Pancreas (tissue), 10 donors: ENCODE data around the gene CEACAM4. TPM values are rescaled to one million over a fixed set of nuclear protein-coding genes. Genes with fewer than 3 reads are reported as not detected.

Experiments
- ATAC-seq, 4 donors: fragments of 200-7000 bp; cut with Tn5 transposase; one replicate each; pipeline versions ENCODE4 v1.8.0 to v1.9.1; 2020; ENCODE audit warnings: mild to moderate bottlenecking in 4 of 4, moderate library complexity in 4 of 4
- DNase-seq, 6 donors: peaks; one replicate each; pipeline ENCODE4 v3.0.0-alpha.2; 2020
- FAIRE-seq: peaks from 2 replicates; lab custom pipeline; 2012; peaks lifted over from hg19 to GRCh38; lab: Jason Lieb, UNC
- H3K27ac ChIP-seq, 4 donors: fragments of 200-600 bp; sonication (generic); 1 replicate in 3 of 4; 2 replicates in 1 of 4; pipeline versions ENCODE4 v1.5.0 to v1.8.0; 2020
- H3K27me3 ChIP-seq, 4 donors: fragments of 200-600 bp; one replicate each; pipeline ENCODE4 v1.8.0; 2021
- H3K36me3 ChIP-seq, 3 donors: fragments of 200-600 bp; sonication (generic) in 1 of 3; one replicate each; pipeline versions ENCODE4 v1.5.0 to v1.8.0; 2020 to 2021
- H3K4me1 ChIP-seq, 3 donors: fragments of 200-600 bp; one replicate each; pipeline ENCODE4 v1.8.0; 2021
- H3K4me3 ChIP-seq, 4 donors: fragments of 200-600 bp; sonication (generic) in 2 of 4; one replicate each; pipeline versions ENCODE4 v1.5.0 to v1.8.0; 2020 to 2021
- H3K9me3 ChIP-seq, 4 donors: fragments of 200-600 bp; one replicate each; pipeline ENCODE4 v1.8.0; 2021
- CTCF ChIP-seq, 4 donors: fragments of 200-600 bp; sonication (generic) in 3 of 4; IDR thresholded peaks; one replicate each; pipeline versions ENCODE4 v1.5.0 to v1.8.0; 2021; ENCODE audit warnings: antibody characterized with exemption in 4 of 4
- WGBS, 2 donors: extraction: QIAGEN DNeasy Blood & Tissue Kit; methylation state at CpG; one replicate each; pipeline ENCODE4 v1.1.7; 2013; 5-methylcytosine and 5-hydroxymethylcytosine counted together
- intact Hi-C, 3 donors: fragments of 100-400 bp; cut with DNase I; formaldehyde crosslinking; loops; one replicate each; pipeline versions ENCODE4 v1.11.1 to v1.14.2; 2022
- polyA plus RNA-seq, 2 donors: library from polyadenylated mRNA; stranded (reverse); fragments of 200-250 nt; gene quantifications; one replicate each; pipeline ENCODE4 v1.2.3, GENCODE V29; 2013
- total RNA-seq, 6 donors: library from RNA; stranded (reverse); fragmentation: NEBNext Ultra II Directional in 4 of 6; extraction: Animal tissue kit (Norgen Biotek cat#: 25700) in 4 of 6; gene quantifications; one replicate each; pipeline versions ENCODE4 v1.2.1 to v1.2.4, GENCODE V29; 2021 to 2023
- donor health status: healthy with polysubstance abuse.
- donor health status: DM: no; HTN: no; CAD: no; lungs with moderate emphysema.
- donor health status: DM: no; HTN: no; CAD: no.
- donor health status: control.
- donor health status: control.
- donor health status: Bipolar disorder and iron deficiency.
- donor health status: DM: yes; HTN: yes; CAD: no.
- donor health status: DM: no; HTN: no; CAD: no.
- donor health status: DM: no; HTN: no; CAD: no.
- donor health status: DM: yes; HTN: yes; CAD: no.

The CEACAM4 gene
- total and polyA plus RNA-seq, 8 donors, result 0.30 to 1.1 (median 0.54) TPM

- Histone ChIP-seq H3K27me3 (no peaks in the 10 kb centered on the region), H3K27ac (no peak overlapping the region), H3K9me3 (no peaks in the 10 kb centered on the region), H3K4me1 (no peaks in the 10 kb centered on the region), H3K36me3 (no peaks in the 10 kb centered on the region), H3K4me3 (no peak overlapping the region)
- no peak for TF ChIP-seq CTCF (IDR thresholded peaks at IDR 0.05)
- FAIRE-seq (no peak), ATAC-seq (no peak), DNase-seq (no peak)
- intact Hi-C loops, result no loop called here
- 44 to 61% methylated on average over 4 of the region's 4 CpGs for WGBS, 2 donors
Observed at GRCh38 chr19:41624937-41625336, 1.9 kb downstream of the CEACAM4 start.

GRCh38 chr19:41624515-41624914 is 2.4 kb downstream of the CEACAM4 start:
- no peaks in the 10 kb centered on the region for H3K36me3 ChIP-seq
- no peak for FAIRE-seq
- no peaks in the 10 kb centered on the region for H3K9me3 ChIP-seq
- no peak for ATAC-seq
- no peaks in the 10 kb centered on the region for H3K27me3 ChIP-seq
- DNase-seq, result no peak
- intact Hi-C loops, result no loop called here
- no peak for TF ChIP-seq CTCF (IDR thresholded peaks at IDR 0.05)
- 61 to 68% methylated on average over 7 of the region's 7 CpGs for WGBS, 2 donors
- H3K27ac ChIP-seq, result no peak overlapping the region
- H3K4me3 ChIP-seq, result no peak overlapping the region
- no peaks in the 10 kb centered on the region for H3K4me1 ChIP-seq

GRCh38 chr19:41623360-41623759 is 3.5 kb downstream of the CEACAM4 start:
- no peaks in the 10 kb centered on the region for H3K9me3 ChIP-seq
- FAIRE-seq (no peak), DNase-seq (no peak), ATAC-seq (no peak)
- H3K36me3 ChIP-seq, result no peaks in the 10 kb centered on the region
- H3K27me3 ChIP-seq, result no peaks in the 10 kb centered on the region
- no peak for TF ChIP-seq CTCF (IDR thresholded peaks at IDR 0.05)
- no peaks in the 10 kb centered on the region for H3K4me1 ChIP-seq
- intact Hi-C loops, result no loop called here
- no peak overlapping the region for H3K4me3 ChIP-seq
- H3K27ac ChIP-seq, result no peak overlapping the region
- WGBS, 2 donors, result 48 to 52% methylated on average over 4 of the region's 4 CpGs

GRCh38 chr19:41621654-41622053 is 5.2 kb downstream of the CEACAM4 start:
- TF ChIP-seq CTCF (IDR thresholded peaks at IDR 0.05), result no peak
- Histone ChIP-seq H3K27ac (no peak overlapping the region), H3K4me3 (no peak overlapping the region), H3K27me3 (no peaks in the 10 kb centered on the region), H3K36me3 (no peaks in the 10 kb centered on the region), H3K4me1 (no peaks in the 10 kb centered on the region), H3K9me3 (no peaks in the 10 kb centered on the region)
- DNase-seq, result no peak
- ATAC-seq, result peak in 1 of 4 donors; percentile 46
- 44 to 62% methylated on average over 7 of the region's 7 CpGs for WGBS, 2 donors
- no peak for FAIRE-seq
- intact Hi-C loops, result no loop called here

- Histone ChIP-seq H3K27me3 (no peaks in the 10 kb centered on the region), H3K4me1 (no peaks in the 10 kb centered on the region), H3K36me3 (no peaks in the 10 kb centered on the region), H3K27ac (no peak overlapping the region), H3K9me3 (no peaks in the 10 kb centered on the region), H3K4me3 (no peak overlapping the region)
- DNase-seq (no peak), ATAC-seq (no peak), FAIRE-seq (no peak)
- TF ChIP-seq CTCF (IDR thresholded peaks at IDR 0.05), result no peak
- intact Hi-C loops, result no loop called here
- 46 to 66% methylated on average over 4 of the region's 4 CpGs for WGBS, 2 donors
Observed at GRCh38 chr19:41621226-41621625, 5.6 kb downstream of the CEACAM4 start.
